Measurements from ENCODE around the gene CHMP2A.

CHMP2A gene

DNA sequence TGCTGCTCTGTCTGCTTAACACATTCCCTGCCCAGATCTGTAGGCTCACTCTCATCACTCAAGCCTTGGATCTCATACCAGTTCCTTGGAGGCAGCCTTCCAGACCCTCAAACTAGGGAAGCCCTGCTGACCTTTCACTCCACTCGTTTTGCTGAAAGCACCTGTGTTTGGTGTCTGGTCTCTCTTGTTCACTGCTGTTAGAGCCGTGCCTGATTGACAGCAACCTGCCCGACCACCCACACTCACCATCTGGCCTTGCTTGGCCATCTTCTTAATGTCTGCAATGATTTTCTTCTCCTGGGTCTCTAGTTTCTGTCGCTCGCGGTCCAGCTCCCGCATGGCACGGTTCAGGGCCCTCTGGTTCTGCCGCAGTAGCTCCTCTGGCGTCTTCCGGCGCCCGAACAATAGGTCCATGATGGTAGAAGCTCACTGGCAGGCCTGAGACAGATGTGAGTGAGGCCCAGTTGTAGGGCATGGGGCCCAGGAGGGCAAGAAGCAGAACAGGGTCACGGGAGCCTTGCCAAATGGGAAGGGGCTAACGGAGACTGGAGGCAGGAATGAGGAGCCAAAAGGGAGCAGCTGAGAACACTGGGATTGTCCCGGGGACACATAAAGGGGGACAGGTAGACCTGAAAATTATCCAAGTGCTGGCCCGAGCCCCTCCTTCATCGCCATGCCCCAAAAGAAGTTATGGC lies 959 bp downstream of the CHMP2A start:
- H3K4me3 ChIP-seq (ENCODE audit: control insufficient read depth, low read depth, low read length), result peak overlapping the region; percentile 84
- TF ChIP-seq CTCF (conservative IDR thresholded peaks at IDR 0.05; ENCODE audit: control insufficient read depth, insufficient read depth, low read depth, low read length), result no peak
- DNase-seq (ENCODE audit: low read depth), result no peak

GRCh38 chr19:58552655-58553054 lies 2.2 kb downstream of the CHMP2A start:
- no peak overlapping the region for H3K4me3 ChIP-seq (ENCODE audit: control insufficient read depth, low read depth, low read length)
- DNase-seq (ENCODE audit: low read depth), result no peak
- no peak for TF ChIP-seq CTCF (conservative IDR thresholded peaks at IDR 0.05; ENCODE audit: control insufficient read depth, insufficient read depth, low read depth, low read length)

GRCh38 chr19:58551577-58552471 lies 3.1 kb downstream of the CHMP2A start:
- DNase-seq (ENCODE audit: low read depth), result no peak
- no peak for TF ChIP-seq CTCF (conservative IDR thresholded peaks at IDR 0.05; ENCODE audit: control insufficient read depth, insufficient read depth, low read depth, low read length)
- no peak overlapping the region for H3K4me3 ChIP-seq (ENCODE audit: control insufficient read depth, low read depth, low read length)

DNA sequence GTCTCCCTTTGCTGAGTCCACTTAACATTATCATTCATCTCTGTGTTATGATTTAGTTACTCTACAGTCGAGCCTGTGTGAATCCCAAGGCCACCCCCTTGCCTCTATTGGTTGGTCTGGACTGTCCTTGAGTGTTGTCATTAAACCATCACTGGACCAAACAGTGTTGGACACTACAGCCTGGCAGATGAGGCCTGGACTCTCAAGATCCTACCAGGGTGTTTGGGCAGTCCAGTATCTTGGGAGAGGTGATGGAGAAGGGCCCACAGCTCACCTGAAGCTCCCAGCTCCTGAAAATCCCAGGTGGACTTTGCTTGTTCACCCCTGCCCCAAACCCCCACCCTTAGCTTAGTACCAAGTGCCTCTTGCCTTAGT lies 3.8 kb downstream of the CHMP2A start:
- no peak for DNase-seq (ENCODE audit: low read depth)
- H3K4me3 ChIP-seq (ENCODE audit: control insufficient read depth, low read depth, low read length), result no peak overlapping the region
- no peak for TF ChIP-seq CTCF (conservative IDR thresholded peaks at IDR 0.05; ENCODE audit: control insufficient read depth, insufficient read depth, low read depth, low read length)

DNA sequence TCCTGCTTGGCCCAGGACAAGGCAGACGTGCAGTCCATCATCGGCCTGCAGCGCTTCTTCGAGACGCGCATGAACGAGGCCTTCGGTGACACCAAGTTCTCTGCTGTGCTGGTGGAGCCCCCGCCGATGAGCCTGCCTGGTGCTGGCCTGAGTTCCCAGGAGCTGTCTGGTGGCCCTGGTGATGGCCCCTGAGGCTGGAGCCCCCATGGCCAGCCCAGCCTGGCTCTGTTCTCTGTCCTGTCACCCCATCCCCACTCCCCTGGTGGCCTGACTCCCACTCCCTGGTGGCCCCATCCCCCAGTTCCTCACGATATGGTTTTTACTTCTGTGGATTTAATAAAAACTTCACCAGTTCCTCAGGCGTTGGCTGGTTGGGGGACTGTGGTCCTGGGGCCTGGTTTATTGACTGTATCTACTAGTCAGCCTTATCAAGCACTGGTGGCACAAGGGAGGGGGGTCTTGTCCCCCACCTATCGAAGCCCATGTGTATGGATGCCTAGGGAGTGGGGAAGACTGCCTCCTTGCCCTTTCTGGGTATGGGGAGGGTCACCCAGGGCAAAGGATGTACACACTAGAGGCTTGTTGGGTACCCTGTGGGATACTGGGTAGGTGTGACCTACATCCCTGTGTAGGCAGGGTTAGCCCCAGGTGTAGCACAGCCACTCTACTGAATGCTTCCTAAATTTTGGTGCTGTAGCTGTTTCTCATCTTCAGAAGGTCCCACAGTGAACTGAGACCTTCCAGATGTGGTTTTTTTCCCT lies 4.4 kb downstream of the CHMP2A start:
- H3K4me3 ChIP-seq (ENCODE audit: control insufficient read depth, low read depth, low read length), result no peak overlapping the region
- TF ChIP-seq CTCF (conservative IDR thresholded peaks at IDR 0.05; ENCODE audit: control insufficient read depth, insufficient read depth, low read depth, low read length), result no peak

DNA sequence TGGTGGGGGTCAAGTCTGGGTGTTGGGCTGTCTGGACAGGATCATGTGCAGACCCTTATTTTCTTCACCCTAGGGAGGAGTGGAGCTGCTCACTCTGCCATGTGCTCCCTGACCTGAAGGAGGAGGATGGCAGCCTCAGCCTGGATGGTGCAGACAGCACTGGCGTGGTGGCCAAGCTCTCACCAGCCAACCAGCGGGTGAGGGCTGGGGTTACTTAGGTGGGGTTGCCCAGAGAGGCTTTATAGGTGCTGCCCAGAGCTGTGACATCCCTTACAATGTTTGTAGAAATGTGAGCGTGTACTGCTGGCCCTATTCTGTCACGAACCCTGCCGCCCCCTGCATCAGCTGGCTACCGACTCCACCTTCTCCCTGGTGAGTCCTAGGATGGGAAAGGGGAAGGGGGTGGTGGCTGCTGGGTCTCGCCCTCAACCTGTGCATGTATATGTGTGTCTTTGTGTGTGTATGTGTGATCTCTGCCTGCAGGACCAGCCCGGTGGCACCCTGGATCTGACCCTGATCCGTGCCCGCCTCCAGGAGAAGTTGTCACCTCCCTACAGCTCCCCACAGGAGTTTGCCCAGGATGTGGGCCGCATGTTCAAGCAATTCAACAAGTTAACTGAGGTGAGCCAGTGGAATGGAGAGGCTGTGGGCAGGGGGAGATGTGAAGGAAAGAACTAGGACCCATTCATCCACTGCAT lies 5.1 kb downstream of the CHMP2A start:
- DNase-seq (ENCODE audit: low read depth), result no peak
- no peak overlapping the region for H3K4me3 ChIP-seq (ENCODE audit: control insufficient read depth, low read depth, low read length)

More for the DNA sequence above, 4.4 kb downstream of the CHMP2A start:
- DNase-seq (ENCODE audit: low read depth), result no peak

More for the DNA sequence above, 5.1 kb downstream of the CHMP2A start:
- TF ChIP-seq CTCF (conservative IDR thresholded peaks at IDR 0.05; ENCODE audit: control insufficient read depth, insufficient read depth, low read depth, low read length), result no peak
